Heart right ventricle (tissue), 16 donors: Measurements from ENCODE around the gene DRD3. TPM values are rescaled to one million over a fixed set of nuclear protein-coding genes. Genes with fewer than 3 reads are reported as not detected.

Experiments
- ATAC-seq, 8 donors: fragments of 200-7000 bp; cut with Tn5 transposase; one replicate each; pipeline ENCODE4 v1.9.1; 2020; ENCODE audit warnings: mild to moderate bottlenecking in 8 of 8, moderate library complexity in 8 of 8, moderate number of reproducible peaks in 1 of 8
- DNase-seq, 2 donors: peaks; one replicate each; pipeline ENCODE4 v3.0.0-alpha.2; 2020
- H3K27ac ChIP-seq, 10 donors: fragments of 200-600 bp; sonication (generic) in 2 of 10; one replicate each; pipeline versions ENCODE4 v1.5.0 to v1.8.0; 2020 to 2022; ENCODE audit warnings: mild to moderate bottlenecking in 3 of 10
- H3K27me3 ChIP-seq, 7 donors: fragments of 200-600 bp; one replicate each; pipeline ENCODE4 v1.8.0; 2021 to 2022; ENCODE audit warnings: mild to moderate bottlenecking in 2 of 7
- H3K36me3 ChIP-seq, 9 donors: fragments of 200-600 bp; sonication (generic) in 1 of 9; one replicate each; pipeline versions ENCODE4 v1.5.0 to v1.8.0; 2020 to 2022; ENCODE audit warnings: mild to moderate bottlenecking in 2 of 9
- H3K4me1 ChIP-seq, 9 donors: fragments of 200-600 bp; sonication (generic) in 1 of 9; one replicate each; pipeline versions ENCODE4 v1.5.0 to v1.8.0; 2020 to 2022; ENCODE audit warnings: mild to moderate bottlenecking in 4 of 9
- H3K4me3 ChIP-seq, 10 donors: fragments of 200-600 bp; sonication (generic) in 2 of 10; one replicate each; pipeline versions ENCODE4 v1.5.0 to v1.8.0; 2020 to 2022; ENCODE audit warnings: mild to moderate bottlenecking in 7 of 10, moderate library complexity in 2 of 10
- H3K9me3 ChIP-seq, 11 donors: fragments of 200-600 bp in 10 of 11; sonication (generic) in 2 of 11; one replicate each; pipeline versions ENCODE4 v1.5.0 to v1.8.0; 2013 to 2022; ENCODE audit warnings: mild to moderate bottlenecking in 2 of 11, control low read depth in 1 of 11, moderate library complexity in 1 of 11
- CTCF ChIP-seq, 9 donors: fragments of 200-600 bp; sonication (generic) in 2 of 9; IDR thresholded peaks; one replicate each; pipeline versions ENCODE4 v1.5.0 to v1.8.0; 2021 to 2022; ENCODE audit warnings: antibody characterized with exemption in 9 of 9, mild to moderate bottlenecking in 5 of 9, moderate library complexity in 1 of 9
- WGBS, 2 donors: extraction: QIAGEN DNeasy Blood & Tissue Kit; methylation state at CpG; one replicate each; pipeline ENCODE4 v1.1.7; 2013; ENCODE audit warnings: inconsistent platforms in 1 of 2; 5-methylcytosine and 5-hydroxymethylcytosine counted together
- intact Hi-C, 10 donors: fragments of 100-400 bp; cut with DNase I; formaldehyde crosslinking; loops; one replicate each; pipeline versions ENCODE4 v1.11.1 to v1.14.2; 2022
- polyA plus RNA-seq, 2 donors: library from polyadenylated mRNA; stranded (reverse); fragments of 200-250 nt; gene quantifications; one replicate each; pipeline ENCODE4 v1.2.3, GENCODE V29; 2013
- total RNA-seq, 10 donors: library from RNA; stranded (reverse); fragmentation: NEBNext Ultra II Directional in 3 of 10; extraction: Animal tissue kit (Norgen Biotek cat#: 25700) in 3 of 10; gene quantifications; one replicate each; pipeline versions ENCODE4 v1.2.1 to v1.2.4, GENCODE V29; 2021 to 2023
- donor health status: Arrhythmogenic right ventricular cardiomyopathy.
- donor health status: ischemic (EF 13 %, LVEDD 7.1; RV severe dilation, severe dysfunction).
- donor health status: healthy with polysubstance abuse.
- donor health status: DM: no; HTN: yes; CAD: no.
- donor health status: DM: no; HTN: no; CAD: no.
- donor health status: ischemic (EF 25% LVEDD 6.9; RV normal size, moderate dysfunction).
- donor health status: ischemic (EF 25% LVEDD 5.7; RV mildly dilated, moderate dysfunction).
- donor health status: healthy.
- donor health status: DM: yes; HTN: yes; CAD: no.
- donor health status: Ischemic cardiomyopathy.
- donor health status: ischemic (EF 35%, LVEDD 5.7; RV mildly dilated, moderate dysfunction).
- donor health status: nonischemic (EF 11% LVEDD 7.7; RV severe dilation, severe dysfunction).
- donor health status: DM: yes; HTN: yes; CAD: no.
- donor health status: PGD.
- donor health status: ischemic (EF 29% LVEDD 5.4; RV normal size, mild dysfunction).
- donor health status: nonischemic (EF 23%, LVEDD 6.1; RV moderate dilation, normal function).

DRD3 gene
- total and polyA plus RNA-seq, 12 donors = not detected

DNA sequence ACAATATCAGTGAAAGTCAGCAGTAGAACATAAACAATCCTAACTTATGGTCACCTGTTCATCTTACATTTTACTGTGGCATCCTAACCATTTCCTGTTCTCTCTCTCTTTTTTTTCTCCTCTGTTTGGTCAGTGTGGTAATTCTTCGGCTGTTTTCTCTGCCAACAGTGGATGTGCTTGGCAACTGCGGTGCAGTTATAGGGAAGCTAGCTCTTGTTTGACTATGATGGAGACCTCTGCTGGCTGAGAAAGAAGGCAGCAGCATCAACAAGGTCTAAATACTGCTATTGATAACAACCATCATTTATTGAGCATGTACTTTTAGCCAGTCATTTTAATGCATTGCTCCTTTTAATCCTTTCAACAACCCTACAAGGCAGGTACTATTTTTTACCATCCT is 723 bp upstream of the DRD3 start:
- WGBS, 2 donors = 36 to 37% methylated on average over 2 of the region's 2 CpGs
- intact Hi-C loops = loop anchor here in 1 of 10 donors (10.0 kb wide), 1 partner anchor 335 kb away; no protein-coding TSS in a partner anchor

GRCh38 chr3:114176890-114177289 is 2.0 kb downstream of the DRD3 start:
- ATAC-seq (no peak), DNase-seq (no peak)
- H3K27ac ChIP-seq = no peak overlapping the region
- TF ChIP-seq CTCF (IDR thresholded peaks at IDR 0.05) = no peak
- H3K27me3 ChIP-seq = peaks cover 0 to 6% (median 0%) of the 10 kb centered on the region in 7 donors
- intact Hi-C loops = loop anchor here in 1 of 10 donors (10.0 kb wide), 1 partner anchor 332 kb away; no protein-coding TSS in a partner anchor
- H3K36me3 ChIP-seq = no peaks in the 10 kb centered on the region
- peaks cover 0 to 18% (median 0%) of the 10 kb centered on the region in 9 donors for H3K4me1 ChIP-seq
- no peaks in the 10 kb centered on the region for H3K9me3 ChIP-seq
- H3K4me3 ChIP-seq = no peak overlapping the region

More for the DNA sequence above, 723 bp upstream of the DRD3 start:
- H3K36me3 ChIP-seq = no peaks in the 10 kb centered on the region
- H3K4me3 ChIP-seq = no peak overlapping the region
- DNase-seq (no peak), ATAC-seq (no peak)
- H3K27me3 ChIP-seq = peaks cover 0 to 6% (median 0%) of the 10 kb centered on the region in 7 donors
- no peak overlapping the region for H3K27ac ChIP-seq
- peaks cover 0 to 16% (median 0%) of the 10 kb centered on the region in 9 donors for H3K4me1 ChIP-seq
- TF ChIP-seq CTCF (IDR thresholded peaks at IDR 0.05) = peak in 5 of 9 donors; percentile 6 to 37 (median 31)
- peaks cover 0 to 10% (median 3%) of the 10 kb centered on the region in 11 donors for H3K9me3 ChIP-seq

DNA sequence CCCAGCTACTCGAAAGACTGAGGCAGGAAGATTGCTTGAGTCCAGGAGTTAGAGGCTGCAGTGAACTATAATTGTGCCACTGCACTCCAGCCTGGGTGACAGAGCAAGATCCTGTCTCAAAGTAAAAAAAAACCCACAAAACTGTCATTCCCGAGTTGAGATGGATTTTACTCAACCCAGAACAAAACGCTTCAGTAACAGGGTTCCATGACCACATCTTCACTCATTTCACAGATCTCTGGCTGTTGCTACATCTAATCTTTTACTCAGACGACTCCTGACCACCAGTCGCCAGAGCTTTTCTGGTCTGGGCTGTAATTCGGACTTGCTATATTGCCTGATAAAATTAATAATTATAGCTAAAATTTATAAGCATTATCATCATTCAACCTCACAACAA is 2.4 kb downstream of the DRD3 start:
- no peak overlapping the region for H3K27ac ChIP-seq
- H3K36me3 ChIP-seq = no peaks in the 10 kb centered on the region
- no peaks in the 10 kb centered on the region for H3K9me3 ChIP-seq
- peaks cover 0 to 6% (median 0%) of the 10 kb centered on the region in 7 donors for H3K27me3 ChIP-seq
- 72 to 86% methylated on average over 6 of the region's 6 CpGs for WGBS, 2 donors
- no peak for TF ChIP-seq CTCF (IDR thresholded peaks at IDR 0.05)
- intact Hi-C loops = loop anchor here in 1 of 10 donors (10.0 kb wide), 1 partner anchor 332 kb away; no protein-coding TSS in a partner anchor
- H3K4me3 ChIP-seq = no peak overlapping the region
- DNase-seq (no peak), ATAC-seq (no peak)
- H3K4me1 ChIP-seq = peaks cover 0 to 18% (median 0%) of the 10 kb centered on the region in 9 donors

DNA sequence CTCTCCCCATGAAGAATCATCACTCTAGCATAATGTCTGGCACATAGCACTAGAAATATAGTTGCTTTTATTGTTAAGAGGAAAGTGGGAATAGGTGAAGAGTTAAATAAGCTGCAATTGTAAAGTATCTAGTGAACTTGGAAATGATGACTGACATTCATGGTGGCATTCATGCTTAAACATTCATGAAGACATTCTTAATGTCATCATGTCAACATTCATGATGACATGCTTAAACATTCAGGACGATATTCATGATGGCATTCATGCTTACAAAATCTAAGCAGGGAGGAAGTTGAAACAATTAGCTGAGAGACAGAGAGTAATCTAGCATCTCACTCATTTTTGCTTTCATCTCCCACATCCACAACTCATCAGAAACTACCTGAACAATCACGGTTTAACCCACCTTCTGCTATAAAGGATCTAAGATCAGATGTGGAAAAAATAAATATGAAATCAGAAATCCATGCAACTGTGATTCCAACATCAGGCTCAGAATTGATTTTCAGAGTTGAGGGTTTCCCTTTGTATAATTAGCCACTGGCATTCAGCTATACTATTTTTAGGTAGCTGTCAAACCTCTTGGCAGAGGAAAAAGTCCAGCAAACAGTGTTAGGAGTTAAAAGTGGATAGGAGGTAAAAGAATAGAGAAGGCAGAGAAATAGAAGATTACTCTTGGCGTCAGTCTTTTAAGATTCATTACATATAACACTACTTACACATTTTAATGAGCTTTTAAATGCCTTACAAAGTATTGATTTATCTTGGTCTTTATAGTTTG is 3.5 kb downstream of the DRD3 start:
- intact Hi-C loops = loop anchor here in 1 of 10 donors (10.0 kb wide), 1 partner anchor 331 kb away; no protein-coding TSS in a partner anchor
- 38 to 43% methylated on average over 3 of the region's 3 CpGs for WGBS, 2 donors
- TF ChIP-seq CTCF (IDR thresholded peaks at IDR 0.05) = no peak
- peaks cover 0 to 18% (median 0%) of the 10 kb centered on the region in 9 donors for H3K4me1 ChIP-seq
- H3K27ac ChIP-seq = no peak overlapping the region
- no peaks in the 10 kb centered on the region for H3K9me3 ChIP-seq
- peaks cover 0 to 6% (median 0%) of the 10 kb centered on the region in 7 donors for H3K27me3 ChIP-seq
- H3K36me3 ChIP-seq = no peaks in the 10 kb centered on the region
- H3K4me3 ChIP-seq = no peak overlapping the region
- ATAC-seq (peak in 1 of 8 donors; percentile 59), DNase-seq (no peak)
